Mucosa of rectum (tissue), 2 donors: ENCODE results near the gene ASB10.

ENCODE experiments used
- H3K27ac ChIP-seq, 2 donors: one replicate each; pipeline ENCODE4 v1.7.0; 2013; ENCODE audit warnings: inconsistent platforms in 2 of 2, low read depth in 2 of 2, low read length in 2 of 2
- H3K27me3 ChIP-seq, 2 donors: one replicate each; pipeline ENCODE4 v1.7.0; 2013; ENCODE audit warnings: low read length in 2 of 2; ENCODE audit not compliant: control insufficient read depth in 2 of 2, insufficient read depth in 2 of 2
- H3K36me3 ChIP-seq, 2 donors: one replicate each; pipeline ENCODE4 v1.7.0; 2013; ENCODE audit warnings: low read length in 2 of 2; ENCODE audit not compliant: control insufficient read depth in 2 of 2, insufficient read depth in 2 of 2
- H3K4me1 ChIP-seq, 2 donors: one replicate each; pipeline ENCODE4 v1.7.0; 2013; ENCODE audit warnings: low read length in 2 of 2, mild to moderate bottlenecking in 1 of 2; ENCODE audit not compliant: control insufficient read depth in 2 of 2, insufficient read depth in 2 of 2
- H3K4me3 ChIP-seq, 2 donors: one replicate each; pipeline ENCODE4 v1.7.0; 2013; ENCODE audit warnings: low read length in 2 of 2
- H3K9ac ChIP-seq, 2 donors: one replicate each; pipeline ENCODE4 v1.7.0; 2013; ENCODE audit warnings: low read length in 2 of 2, low read depth in 1 of 2, mild to moderate bottlenecking in 1 of 2
- H3K9me3 ChIP-seq, 2 donors: one replicate each; pipeline ENCODE4 v1.7.0; 2013; ENCODE audit warnings: low read length in 2 of 2; ENCODE audit not compliant: control insufficient read depth in 2 of 2
- donor health status: healthy.
- donor health status: Normal muscosa, but diverticular disease.

Gene ASB10

GRCh38 chr7:151201751-151202150 is 14.7 kb upstream of the ASB10 start:
- Histone ChIP-seq H3K4me3 (no peak overlapping the region), H3K36me3 (no peaks in the 10 kb centered on the region)

DNA sequence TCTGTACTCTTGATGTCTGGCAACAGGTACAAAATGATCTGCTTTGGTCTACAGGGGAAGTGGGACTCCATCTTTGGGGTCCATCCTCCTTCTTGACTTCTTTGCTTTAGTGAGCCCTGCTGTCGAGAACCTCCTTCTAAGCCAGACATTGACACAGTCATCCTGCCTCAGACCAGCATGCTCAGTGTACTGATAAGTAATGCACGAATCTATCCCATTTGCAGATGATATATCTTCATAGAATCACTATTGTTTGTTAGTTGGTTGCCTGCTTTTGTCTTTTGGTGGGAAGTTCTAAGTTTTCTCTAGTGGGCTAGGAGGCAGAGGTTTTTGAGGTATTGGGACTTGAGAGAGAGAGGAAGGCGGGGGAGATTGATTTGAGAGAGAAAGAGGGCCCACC is 14.3 kb upstream of the ASB10 start:
- no peaks in the 10 kb centered on the region for H3K4me1 ChIP-seq
- no peak overlapping the region for H3K4me3 ChIP-seq
- no peaks in the 10 kb centered on the region for H3K9me3 ChIP-seq
- H3K27ac ChIP-seq = no peak overlapping the region
- no peaks in the 10 kb centered on the region for H3K36me3 ChIP-seq
- peaks cover 0 to 5% of the 10 kb centered on the region in 2 donors for H3K27me3 ChIP-seq
- no peak overlapping the region for H3K9ac ChIP-seq

More at GRCh38 chr7:151201751-151202150, 14.7 kb upstream of the ASB10 start:
- H3K27ac ChIP-seq = no peak overlapping the region
- H3K9ac ChIP-seq = no peak overlapping the region
- H3K27me3 ChIP-seq = peaks cover 1 to 3% of the 10 kb centered on the region in 2 donors
- H3K4me1 ChIP-seq = no peaks in the 10 kb centered on the region
- no peaks in the 10 kb centered on the region for H3K9me3 ChIP-seq

- H3K9ac ChIP-seq = no peak overlapping the region
- H3K9me3 ChIP-seq = no peaks in the 10 kb centered on the region
- H3K27me3 ChIP-seq = peaks cover 3 to 21% of the 10 kb centered on the region in 2 donors
- no peak overlapping the region for H3K27ac ChIP-seq
- no peaks in the 10 kb centered on the region for H3K4me1 ChIP-seq
- no peaks in the 10 kb centered on the region for H3K36me3 ChIP-seq
- no peak overlapping the region for H3K4me3 ChIP-seq
Measured at GRCh38 chr7:151198945-151199848, 12.1 kb upstream of the ASB10 start.

DNA sequence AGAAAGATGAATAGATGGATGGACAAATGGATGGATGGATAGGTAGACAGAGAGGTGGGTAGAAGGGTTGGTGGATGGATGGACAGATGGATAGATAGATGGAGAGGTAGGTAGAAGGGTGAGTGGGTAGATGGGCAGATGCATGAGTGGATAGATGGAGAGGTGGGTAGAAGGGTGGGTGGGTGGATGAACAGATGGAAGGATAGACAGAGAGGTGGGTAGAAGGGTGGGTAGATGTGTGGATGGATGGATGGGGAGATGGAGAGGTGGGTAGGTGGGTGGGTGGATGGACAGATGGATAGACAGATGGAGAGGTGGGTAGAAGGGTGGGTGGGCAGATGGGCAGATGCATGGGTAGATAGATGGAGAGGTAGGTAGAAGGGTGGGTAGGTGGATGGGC is 10.9 kb upstream of the ASB10 start:
- no peaks in the 10 kb centered on the region for H3K4me1 ChIP-seq
- no peaks in the 10 kb centered on the region for H3K36me3 ChIP-seq
- no peak overlapping the region for H3K4me3 ChIP-seq
- H3K9ac ChIP-seq = no peak overlapping the region
- H3K27ac ChIP-seq = no peak overlapping the region
- no peaks in the 10 kb centered on the region for H3K9me3 ChIP-seq
- peaks cover 3 to 21% of the 10 kb centered on the region in 2 donors for H3K27me3 ChIP-seq

- Histone ChIP-seq H3K27ac (no peak overlapping the region), H3K4me3 (no peak overlapping the region), H3K27me3 (peaks cover 3 to 21% of the 10 kb centered on the region in 2 donors), H3K4me1 (no peaks in the 10 kb centered on the region), H3K9ac (no peak overlapping the region), H3K36me3 (no peaks in the 10 kb centered on the region), H3K9me3 (no peaks in the 10 kb centered on the region)
Measured at GRCh38 chr7:151195616-151196450, 8.8 kb upstream of the ASB10 start.

DNA sequence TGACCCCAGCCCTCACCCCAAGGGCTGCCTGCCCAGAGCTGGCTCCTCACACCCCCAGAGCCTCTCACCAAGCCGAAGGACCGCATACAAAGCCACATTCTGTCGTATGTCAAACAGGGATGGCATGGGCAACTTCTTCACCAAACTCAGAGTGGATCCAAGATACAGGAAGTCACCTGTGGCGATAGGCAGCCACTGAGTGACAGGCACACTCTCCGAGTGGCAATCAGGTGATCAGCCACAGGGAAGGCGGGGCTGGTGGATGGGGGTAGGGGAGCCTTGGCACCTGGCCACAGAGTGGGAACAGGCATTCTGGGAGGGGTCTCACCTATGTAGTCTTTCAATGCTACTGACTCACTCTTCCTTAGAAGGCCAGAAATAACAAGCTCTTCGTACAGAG is 7.1 kb upstream of the ASB10 start:
- Histone ChIP-seq H3K36me3 (no peaks in the 10 kb centered on the region), H3K27me3 (peaks cover 6 to 21% of the 10 kb centered on the region in 2 donors), H3K4me1 (no peaks in the 10 kb centered on the region)

GRCh38 chr7:151193203-151193978 is 6.3 kb upstream of the ASB10 start:
- Histone ChIP-seq H3K36me3 (no peaks in the 10 kb centered on the region), H3K4me1 (no peaks in the 10 kb centered on the region), H3K4me3 (no peak overlapping the region), H3K27me3 (peaks cover 6 to 21% of the 10 kb centered on the region in 2 donors), H3K27ac (no peak overlapping the region), H3K9ac (no peak overlapping the region), H3K9me3 (no peaks in the 10 kb centered on the region)

More for the DNA sequence above, 7.1 kb upstream of the ASB10 start:
- no peak overlapping the region for H3K9ac ChIP-seq
- H3K9me3 ChIP-seq = no peaks in the 10 kb centered on the region
- H3K4me3 ChIP-seq = no peak overlapping the region
- no peak overlapping the region for H3K27ac ChIP-seq

DNA sequence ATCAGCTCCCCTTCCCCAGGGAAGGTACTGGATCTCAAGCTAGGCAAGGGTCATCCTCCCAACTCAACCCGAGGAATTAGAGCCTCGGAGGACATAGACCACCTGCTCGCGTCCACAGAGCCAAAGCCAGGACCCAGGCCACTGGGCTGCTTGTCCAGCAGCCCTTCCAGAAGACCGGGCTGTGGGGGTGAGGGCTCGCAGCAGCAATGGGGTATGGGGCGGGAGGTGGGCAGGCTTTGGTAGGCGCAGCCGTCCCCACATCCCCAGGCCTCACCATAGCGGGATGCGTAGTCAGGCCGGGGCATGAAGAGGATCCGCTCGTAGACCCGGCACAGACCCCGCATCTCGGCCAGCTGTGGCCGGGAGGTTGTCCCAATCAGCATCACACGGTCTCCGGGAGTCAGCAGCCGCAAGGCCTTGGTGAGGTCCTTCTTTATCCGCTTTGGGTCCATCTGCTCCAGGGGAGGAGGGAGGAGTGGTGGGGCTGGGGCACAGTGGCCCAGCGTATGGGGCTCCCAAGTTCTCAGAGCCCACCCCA is 5.0 kb upstream of the ASB10 start:
- Histone ChIP-seq H3K27me3 (peaks cover 6 to 18% of the 10 kb centered on the region in 2 donors), H3K9ac (no peak overlapping the region), H3K9me3 (no peaks in the 10 kb centered on the region), H3K27ac (no peak overlapping the region), H3K4me1 (no peaks in the 10 kb centered on the region), H3K4me3 (no peak overlapping the region), H3K36me3 (no peaks in the 10 kb centered on the region)

- no peaks in the 10 kb centered on the region for H3K9me3 ChIP-seq
- peaks cover 6 to 18% of the 10 kb centered on the region in 2 donors for H3K27me3 ChIP-seq
- no peaks in the 10 kb centered on the region for H3K4me1 ChIP-seq
- no peak overlapping the region for H3K4me3 ChIP-seq
- no peak overlapping the region for H3K9ac ChIP-seq
- H3K27ac ChIP-seq = no peak overlapping the region
- H3K36me3 ChIP-seq = no peaks in the 10 kb centered on the region
Measured at GRCh38 chr7:151191544-151191943, 4.5 kb upstream of the ASB10 start.
